ENCODE results near the gene DEPDC4. TPM values are rescaled to one million over a fixed set of nuclear protein-coding genes. Genes with fewer than 3 reads are reported as not detected.
"Not testable (repeated sequence)": the region's sequence is repeated elsewhere in the genome, so short reads cannot be mapped to it uniquely, and the experiment has no call there.

The DEPDC4 gene
- total RNA-seq, 1 donor from 2014 or later: 0.61 TPM

DNA sequence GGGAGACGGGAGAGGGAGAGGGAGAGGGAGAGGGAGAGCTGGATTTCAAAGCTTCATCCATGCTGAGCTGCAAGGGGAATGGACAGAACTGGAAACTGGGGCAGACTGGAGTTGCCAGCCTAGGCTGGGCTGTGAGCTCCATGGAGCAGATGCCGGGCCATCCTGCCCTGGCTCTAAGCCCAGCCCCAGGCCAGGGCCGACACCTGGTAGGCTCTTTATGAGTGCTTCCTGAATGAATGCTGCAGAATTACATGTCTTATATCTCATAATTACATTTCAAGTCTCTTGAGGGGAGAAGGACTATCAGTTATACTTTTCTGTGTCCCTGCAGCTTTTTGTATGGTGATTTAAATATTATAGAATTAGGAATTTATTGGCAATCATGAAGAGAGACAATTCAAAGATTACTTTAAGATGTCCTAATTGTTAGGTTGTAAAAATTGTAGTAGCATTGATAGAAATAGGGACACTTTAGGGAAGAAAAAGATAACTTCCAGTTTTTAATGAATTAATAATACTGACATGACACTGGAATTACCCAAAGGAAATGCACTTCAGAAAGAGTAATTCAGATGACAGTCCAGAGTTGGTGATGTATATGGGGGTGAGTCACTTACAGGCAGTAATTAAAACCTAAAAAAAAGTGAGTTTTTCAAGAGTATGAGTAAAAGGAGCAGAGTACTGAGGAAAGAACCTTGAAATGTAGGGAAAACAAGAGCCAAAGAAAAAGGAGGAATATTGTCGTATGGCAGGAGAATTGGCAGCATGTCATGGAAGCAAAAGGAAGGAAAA lies 29.1 kb upstream of the DEPDC4 start:
- TF ChIP-seq, protein P1, sequence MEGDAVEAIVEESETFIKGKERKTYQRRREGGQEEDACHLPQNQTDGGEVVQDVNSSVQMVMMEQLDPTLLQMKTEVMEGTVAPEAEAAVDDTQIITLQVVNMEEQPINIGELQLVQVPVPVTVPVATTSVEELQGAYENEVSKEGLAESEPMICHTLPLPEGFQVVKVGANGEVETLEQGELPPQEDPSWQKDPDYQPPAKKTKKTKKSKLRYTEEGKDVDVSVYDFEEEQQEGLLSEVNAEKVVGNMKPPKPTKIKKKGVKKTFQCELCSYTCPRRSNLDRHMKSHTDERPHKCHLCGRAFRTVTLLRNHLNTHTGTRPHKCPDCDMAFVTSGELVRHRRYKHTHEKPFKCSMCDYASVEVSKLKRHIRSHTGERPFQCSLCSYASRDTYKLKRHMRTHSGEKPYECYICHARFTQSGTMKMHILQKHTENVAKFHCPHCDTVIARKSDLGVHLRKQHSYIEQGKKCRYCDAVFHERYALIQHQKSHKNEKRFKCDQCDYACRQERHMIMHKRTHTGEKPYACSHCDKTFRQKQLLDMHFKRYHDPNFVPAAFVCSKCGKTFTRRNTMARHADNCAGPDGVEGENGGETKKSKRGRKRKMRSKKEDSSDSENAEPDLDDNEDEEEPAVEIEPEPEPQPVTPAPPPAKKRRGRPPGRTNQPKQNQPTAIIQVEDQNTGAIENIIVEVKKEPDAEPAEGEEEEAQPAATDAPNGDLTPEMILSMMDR (IDR thresholded peaks at IDR 0.05): no peak
- Histone ChIP-seq H3K4me3 (no peak overlapping the region), H3K9me3 (no peaks in the 10 kb centered on the region), H3K36me3 (peaks cover 52% of the 10 kb centered on the region), H3K27ac (no peak overlapping the region), H3K4me1 (no peaks in the 10 kb centered on the region), H3K27me3 (no peaks in the 10 kb centered on the region)
- intact Hi-C loops (cut with DNase I): no loop called here
- no peak for ATAC-seq
- no peak for DNase-seq

DNA sequence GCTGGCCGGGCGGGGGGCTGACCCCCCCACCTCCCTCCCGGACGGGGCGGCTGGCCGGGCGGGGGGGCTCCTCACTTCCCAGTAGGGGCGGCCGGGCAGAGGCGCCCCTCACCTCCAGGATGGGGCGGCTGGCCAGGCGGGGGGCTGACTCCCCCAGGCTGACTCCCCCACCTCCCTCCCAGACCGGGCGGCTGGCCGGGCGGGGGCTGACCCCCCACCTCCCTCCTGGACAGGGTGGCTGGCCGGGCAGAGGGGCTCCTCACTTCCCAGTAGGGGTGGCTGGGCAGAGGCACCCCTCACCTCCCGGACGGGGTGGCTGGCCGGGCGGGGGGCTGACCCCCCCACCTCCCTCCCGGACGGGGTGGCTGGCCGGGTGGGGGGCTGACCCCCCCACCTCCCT lies 27.5 kb upstream of the DEPDC4 start:
- H3K4me1 ChIP-seq; H3K9me3 ChIP-seq; H3K4me3 ChIP-seq; intact Hi-C loops (cut with DNase I); ATAC-seq; H3K27me3 ChIP-seq; H3K27ac ChIP-seq; DNase-seq: not testable (repeated sequence)
- H3K36me3 ChIP-seq: peaks cover 45% of the 10 kb centered on the region

DNA sequence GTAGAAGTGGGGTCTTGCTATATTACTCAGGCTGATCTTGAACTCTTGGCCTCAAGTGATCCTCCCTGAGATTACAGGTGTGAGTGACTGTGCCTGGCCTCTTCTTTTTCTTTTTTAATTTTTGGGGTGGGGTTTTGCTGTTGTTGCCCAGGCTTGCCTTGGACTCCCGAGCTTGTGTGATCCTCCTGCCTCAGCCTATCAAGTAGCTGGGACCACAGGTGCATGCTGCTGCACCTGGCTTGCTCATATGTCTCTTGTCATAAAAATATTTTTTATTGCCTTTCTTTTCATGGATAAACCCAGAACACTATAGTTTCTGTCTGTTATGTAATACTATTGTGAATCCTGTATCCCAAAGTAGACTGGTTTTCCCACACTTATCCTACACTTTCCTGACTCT lies 26.1 kb upstream of the DEPDC4 start:
- H3K36me3 ChIP-seq: peaks cover 36% of the 10 kb centered on the region
- no peak for ATAC-seq
- H3K4me1 ChIP-seq: no peaks in the 10 kb centered on the region
- no peak for DNase-seq
- H3K27ac ChIP-seq: no peak overlapping the region
- no peaks in the 10 kb centered on the region for H3K27me3 ChIP-seq
- TF ChIP-seq, protein P1 (IDR thresholded peaks at IDR 0.05): no peak
- H3K9me3 ChIP-seq: no peaks in the 10 kb centered on the region
- intact Hi-C loops (cut with DNase I): no loop called here
- H3K4me3 ChIP-seq: no peak overlapping the region

DNA sequence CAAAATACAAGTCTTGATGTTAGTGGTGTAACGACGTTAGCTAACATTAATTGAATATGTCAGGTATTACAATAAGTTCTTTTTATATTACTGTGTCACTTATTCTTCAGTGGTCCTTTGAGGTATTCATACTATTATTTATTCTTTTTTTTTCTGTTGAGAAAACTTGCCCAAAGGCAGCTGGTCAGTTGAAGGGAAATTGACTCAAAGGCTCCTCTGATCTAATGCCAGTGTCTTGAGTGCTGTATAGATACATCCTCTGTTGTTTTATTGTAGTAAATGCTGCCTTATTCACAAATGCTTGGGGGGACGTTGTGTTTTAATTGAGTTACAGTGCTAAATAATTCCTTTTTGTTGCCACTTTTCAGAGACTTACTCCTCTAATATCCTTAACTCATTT lies 23.1 kb upstream of the DEPDC4 start:
- Histone ChIP-seq H3K9me3 (no peaks in the 10 kb centered on the region), H3K36me3 (peaks cover 37% of the 10 kb centered on the region), H3K4me3 (no peak overlapping the region), H3K27ac (no peak overlapping the region), H3K27me3 (no peaks in the 10 kb centered on the region), H3K4me1 (no peaks in the 10 kb centered on the region)
- DNase-seq (no peak), ATAC-seq (no peak)
- intact Hi-C loops (cut with DNase I): no loop called here
- TF ChIP-seq, protein P1 (IDR thresholded peaks at IDR 0.05): no peak

DNA sequence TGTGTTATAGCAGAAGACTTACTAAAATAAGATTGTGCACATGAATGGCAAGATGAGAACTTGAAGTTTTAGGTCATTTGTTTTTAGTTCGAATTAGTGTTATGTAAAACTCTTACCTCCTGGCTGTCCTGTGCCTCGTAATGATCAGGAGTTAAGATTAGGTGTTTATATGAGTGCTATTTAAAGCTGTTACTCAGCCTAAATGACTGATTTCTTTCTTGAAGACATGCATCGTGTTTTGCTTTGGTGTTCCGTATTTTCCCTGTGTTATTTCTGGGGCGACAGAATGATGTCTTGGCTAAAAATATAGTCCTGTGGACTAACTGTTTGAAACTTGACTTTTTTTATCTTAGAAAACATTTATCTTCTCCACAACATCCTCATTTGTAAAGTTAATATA lies 22.2 kb upstream of the DEPDC4 start:
- ATAC-seq: no peak
- H3K4me1 ChIP-seq: no peaks in the 10 kb centered on the region

DNA sequence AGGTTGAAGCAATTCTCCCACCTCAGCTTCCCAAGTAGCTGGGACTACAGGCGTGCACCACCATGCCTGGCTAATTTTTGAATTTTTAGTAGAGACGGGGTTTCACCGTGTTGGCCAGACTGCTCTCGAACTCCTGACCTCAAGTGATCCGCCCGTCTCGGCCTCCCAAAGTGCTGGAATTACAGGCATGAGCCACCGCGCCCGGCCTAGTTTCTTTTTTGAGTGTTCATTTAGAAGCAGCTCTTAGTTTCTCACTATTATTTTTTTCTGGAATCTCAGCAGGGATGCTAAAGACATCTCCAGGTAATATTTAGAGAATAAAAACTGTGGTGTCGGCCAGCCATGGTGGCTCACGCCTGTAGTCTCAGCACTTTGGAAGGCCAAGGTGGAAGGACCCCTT lies 17.7 kb upstream of the DEPDC4 start:
- DNase-seq; H3K4me3 ChIP-seq; ATAC-seq; H3K9me3 ChIP-seq; H3K27ac ChIP-seq; intact Hi-C loops (cut with DNase I); H3K27me3 ChIP-seq; H3K4me1 ChIP-seq: not testable (repeated sequence)
- peaks cover 35% of the 10 kb centered on the region for H3K36me3 ChIP-seq

More for the DNA sequence above, 22.2 kb upstream of the DEPDC4 start:
- no peak for DNase-seq
- no peak overlapping the region for H3K4me3 ChIP-seq
- TF ChIP-seq, protein P1 (IDR thresholded peaks at IDR 0.05): no peak
- no peaks in the 10 kb centered on the region for H3K9me3 ChIP-seq
- no peak overlapping the region for H3K27ac ChIP-seq
- intact Hi-C loops (cut with DNase I): no loop called here
- H3K27me3 ChIP-seq: no peaks in the 10 kb centered on the region
- H3K36me3 ChIP-seq: peaks cover 47% of the 10 kb centered on the region
